ENCODE results near the gene LRRC8D. TPM values are rescaled to one million over a fixed set of nuclear protein-coding genes. Genes with fewer than 3 reads are reported as not detected.

Gene LRRC8D
- total and polyA plus RNA-seq, 8 donors, result under 0.01 to 13.8 (median 5.2) TPM

- H3K4me1 ChIP-seq, result peaks cover 0 to under 1% (median 0%) of the 10 kb centered on the region in 4 donors
- DNase-seq, result no peak
- TF ChIP-seq EP300 (IDR thresholded peaks at IDR 0.05), result no peak
- TF ChIP-seq POLR2A (IDR thresholded peaks at IDR 0.05), result no peak
- H3K36me3 ChIP-seq, result no peaks in the 10 kb centered on the region
- 75 to 87% (median 84%) methylated on average over 4 of the region's 4 CpGs for WGBS, 5 donors
- no peak overlapping the region for H3K27ac ChIP-seq
- intact Hi-C loops (cut with DNase I; ENCODE audit: low total_unique reads), result no loop called here
- H3K27me3 ChIP-seq, result no peaks in the 10 kb centered on the region
- H3K4me3 ChIP-seq, result no peak overlapping the region
- H3K9me3 ChIP-seq, result no peaks in the 10 kb centered on the region
Observed at GRCh38 chr1:89799495-89799894, 21.3 kb upstream of the LRRC8D start.

GRCh38 chr1:89800022-89800655, 20.7 kb upstream of the LRRC8D start:
- no peaks in the 10 kb centered on the region for H3K36me3 ChIP-seq
- peaks cover 0 to 5% (median 2%) of the 10 kb centered on the region in 4 donors for H3K4me1 ChIP-seq
- DNase-seq, result no peak
- WGBS, 5 donors, result 77 to 84% (median 80%) methylated on average over 4 of the region's 4 CpGs
- H3K27me3 ChIP-seq, result no peaks in the 10 kb centered on the region
- H3K9me3 ChIP-seq, result no peaks in the 10 kb centered on the region
- H3K27ac ChIP-seq, result no peak overlapping the region
- H3K4me3 ChIP-seq, result no peak overlapping the region
- intact Hi-C loops (cut with DNase I; ENCODE audit: low total_unique reads), result no loop called here
- no peak for TF ChIP-seq POLR2AphosphoS5 (IDR thresholded peaks at IDR 0.05)
- TF ChIP-seq EP300 (IDR thresholded peaks at IDR 0.05), result no peak
- TF ChIP-seq, protein P1, sequence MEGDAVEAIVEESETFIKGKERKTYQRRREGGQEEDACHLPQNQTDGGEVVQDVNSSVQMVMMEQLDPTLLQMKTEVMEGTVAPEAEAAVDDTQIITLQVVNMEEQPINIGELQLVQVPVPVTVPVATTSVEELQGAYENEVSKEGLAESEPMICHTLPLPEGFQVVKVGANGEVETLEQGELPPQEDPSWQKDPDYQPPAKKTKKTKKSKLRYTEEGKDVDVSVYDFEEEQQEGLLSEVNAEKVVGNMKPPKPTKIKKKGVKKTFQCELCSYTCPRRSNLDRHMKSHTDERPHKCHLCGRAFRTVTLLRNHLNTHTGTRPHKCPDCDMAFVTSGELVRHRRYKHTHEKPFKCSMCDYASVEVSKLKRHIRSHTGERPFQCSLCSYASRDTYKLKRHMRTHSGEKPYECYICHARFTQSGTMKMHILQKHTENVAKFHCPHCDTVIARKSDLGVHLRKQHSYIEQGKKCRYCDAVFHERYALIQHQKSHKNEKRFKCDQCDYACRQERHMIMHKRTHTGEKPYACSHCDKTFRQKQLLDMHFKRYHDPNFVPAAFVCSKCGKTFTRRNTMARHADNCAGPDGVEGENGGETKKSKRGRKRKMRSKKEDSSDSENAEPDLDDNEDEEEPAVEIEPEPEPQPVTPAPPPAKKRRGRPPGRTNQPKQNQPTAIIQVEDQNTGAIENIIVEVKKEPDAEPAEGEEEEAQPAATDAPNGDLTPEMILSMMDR (IDR thresholded peaks at IDR 0.05), result no peak
- no peak for TF ChIP-seq POLR2A (IDR thresholded peaks at IDR 0.05)

GRCh38 chr1:89800718-89801117, 20.1 kb upstream of the LRRC8D start:
- 62 to 85% (median 75%) methylated on average over 7 of the region's 7 CpGs for WGBS, 5 donors
- no peak for DNase-seq
- no peaks in the 10 kb centered on the region for H3K9me3 ChIP-seq
- H3K4me1 ChIP-seq, result peaks cover 0 to 5% (median 2%) of the 10 kb centered on the region in 4 donors
- no peaks in the 10 kb centered on the region for H3K36me3 ChIP-seq
- no peaks in the 10 kb centered on the region for H3K27me3 ChIP-seq
- H3K4me3 ChIP-seq, result no peak overlapping the region
- intact Hi-C loops (cut with DNase I; ENCODE audit: low total_unique reads), result no loop called here
- TF ChIP-seq, protein P1 (IDR thresholded peaks at IDR 0.05), result no peak
- no peak for TF ChIP-seq EP300 (IDR thresholded peaks at IDR 0.05)
- H3K27ac ChIP-seq, result no peak overlapping the region

- no peak for DNase-seq
- 46 to 62% (median 61%) methylated on average over 2 of the region's 2 CpGs for WGBS, 5 donors
- H3K27me3 ChIP-seq, result no peaks in the 10 kb centered on the region
- no peaks in the 10 kb centered on the region for H3K9me3 ChIP-seq
- no peak overlapping the region for H3K27ac ChIP-seq
- H3K4me1 ChIP-seq, result peaks cover 0 to 5% (median 2%) of the 10 kb centered on the region in 4 donors
- H3K36me3 ChIP-seq, result no peaks in the 10 kb centered on the region
- TF ChIP-seq POLR2AphosphoS5 (IDR thresholded peaks at IDR 0.05) (no peak), POLR2A (IDR thresholded peaks at IDR 0.05) (no peak), EP300 (IDR thresholded peaks at IDR 0.05) (no peak)
- TF ChIP-seq, protein P1 (IDR thresholded peaks at IDR 0.05), result no peak
- intact Hi-C loops (cut with DNase I; ENCODE audit: low total_unique reads), result no loop called here
- H3K4me3 ChIP-seq, result no peak overlapping the region
Observed at GRCh38 chr1:89802051-89802450, 18.8 kb upstream of the LRRC8D start.

- intact Hi-C loops (cut with DNase I; ENCODE audit: low total_unique reads), result no loop called here
- Histone ChIP-seq H3K4me3 (no peak overlapping the region), H3K27me3 (no peaks in the 10 kb centered on the region), H3K36me3 (no peaks in the 10 kb centered on the region), H3K27ac (no peak overlapping the region), H3K4me1 (peaks cover 0 to 5% (median 2%) of the 10 kb centered on the region in 4 donors), H3K9me3 (no peaks in the 10 kb centered on the region)
- WGBS, 5 donors, result 28 to 54% (median 29%) methylated on average over 2 of the region's 2 CpGs
- DNase-seq, result no peak
- TF ChIP-seq POLR2A (IDR thresholded peaks at IDR 0.05) (no peak), EP300 (IDR thresholded peaks at IDR 0.05) (no peak), POLR2AphosphoS5 (IDR thresholded peaks at IDR 0.05) (no peak)
- TF ChIP-seq, protein P1 (IDR thresholded peaks at IDR 0.05), result no peak
Observed at GRCh38 chr1:89802841-89803240, 18.0 kb upstream of the LRRC8D start.

Measured in stomach (tissue), 9 donors.